Liver (tissue), 3 donors: ENCODE results near the gene TUBB4B.

ENCODE experiments used
- ATF3 ChIP-seq: IDR thresholded peaks from 2 replicates; pipeline ENCODE4 v1.6.1; 2016; ENCODE audit warnings: antibody characterized with exemption
- CTCF ChIP-seq: fragments of 150-350 bp; IDR thresholded peaks from 2 replicates; pipeline ENCODE4 v1.5.1; 2017; ENCODE audit warnings: improper control_type of control experiment, low read depth, low read length; ENCODE audit not compliant: missing input control
- FOXA1 ChIP-seq: IDR thresholded peaks from 2 replicates; pipeline ENCODE4 v1.6.1; 2016; ENCODE audit warnings: antibody characterized with exemption
- HNF4A ChIP-seq, 2 donors: conservative IDR thresholded peaks; 2 replicates each; pipeline ENCODE4 v1.6.1; 2016; ENCODE audit warnings: antibody characterized with exemption in 2 of 2, mild to moderate bottlenecking in 2 of 2
- HNF4G ChIP-seq: IDR thresholded peaks from 2 replicates; pipeline ENCODE4 v1.6.1; 2016; ENCODE audit warnings: antibody characterized with exemption
- RAD21 ChIP-seq, 2 donors: IDR thresholded peaks; 2 replicates each; pipeline ENCODE4 v1.6.1; 2016; ENCODE audit warnings: antibody characterized with exemption in 2 of 2, mild to moderate bottlenecking in 2 of 2
- TAF1 ChIP-seq: conservative IDR thresholded peaks from 2 replicates; pipeline ENCODE4 v1.6.1; 2016; ENCODE audit warnings: antibody characterized with exemption, mild to moderate bottlenecking
- YY1 ChIP-seq: IDR thresholded peaks from 2 replicates; pipeline ENCODE4 v1.6.1; 2016; ENCODE audit warnings: antibody characterized with exemption, mild to moderate bottlenecking
- donor health status: healthy.
- donor health status: healthy.

- TF ChIP-seq CTCF (no peak), TAF1 (no peak), YY1 (no peak), RAD21 (IDR thresholded peaks at IDR 0.05) (no peak), FOXA1 (no peak), ATF3 (no peak), HNF4A (conservative IDR thresholded peaks at IDR 0.05) (peak; percentile 71 to 73), HNF4G (no peak)
Observed at GRCh38 chr9:137221506-137222111, 19.5 kb upstream of the TUBB4B start.
